Measurements from ENCODE around the gene ADARB2. TPM values are rescaled to one million over a fixed set of nuclear protein-coding genes. Genes with fewer than 3 reads are reported as not detected.
A peak's percentile ranks its signal among the peaks of the same experiment; 100 is the strongest.

Gene ADARB2
- total and polyA plus RNA-seq, 4 donors = 0.55 to 0.70 (median 0.59) TPM; not detected in 1

GRCh38 chr10:1364151-1364910 lies 373.0 kb downstream of the ADARB2 start:
- 87% methylated on average over 16 of the region's 16 CpGs for WGBS
- DNase-seq (ENCODE audit: low spot score) = peak; percentile 10
- H3K27ac ChIP-seq (ENCODE audit: low read depth in 1 of 2, low read length in 2 of 2) = no peak overlapping the region
- no peak for TF ChIP-seq RXRA (IDR thresholded peaks at IDR 0.05)
- H3K4me3 ChIP-seq (ENCODE audit: low read depth in 1 of 3, low read length in 3 of 3) = no peak overlapping the region
- H3K4me1 ChIP-seq (ENCODE audit: control insufficient read depth in 4 of 4, insufficient read depth in 4 of 4, low read length in 3 of 4) = no peaks in the 10 kb centered on the region
- peaks cover 0 to 3% (median 0%) of the 10 kb centered on the region in 4 donors for H3K27me3 ChIP-seq (ENCODE audit: control insufficient read depth in 4 of 4, insufficient read depth in 4 of 4, low read length in 3 of 4)
- no peaks in the 10 kb centered on the region for H3K36me3 ChIP-seq (ENCODE audit: control insufficient read depth in 4 of 4, insufficient read depth in 3 of 4, low read depth in 1 of 4, low read length in 3 of 4)
- no peak overlapping the region for H3K9ac ChIP-seq (ENCODE audit: low read depth in 1 of 2, low read length in 2 of 2)
- no peaks in the 10 kb centered on the region for H3K9me3 ChIP-seq (ENCODE audit: control insufficient read depth in 4 of 4, low read length in 3 of 4)

DNA sequence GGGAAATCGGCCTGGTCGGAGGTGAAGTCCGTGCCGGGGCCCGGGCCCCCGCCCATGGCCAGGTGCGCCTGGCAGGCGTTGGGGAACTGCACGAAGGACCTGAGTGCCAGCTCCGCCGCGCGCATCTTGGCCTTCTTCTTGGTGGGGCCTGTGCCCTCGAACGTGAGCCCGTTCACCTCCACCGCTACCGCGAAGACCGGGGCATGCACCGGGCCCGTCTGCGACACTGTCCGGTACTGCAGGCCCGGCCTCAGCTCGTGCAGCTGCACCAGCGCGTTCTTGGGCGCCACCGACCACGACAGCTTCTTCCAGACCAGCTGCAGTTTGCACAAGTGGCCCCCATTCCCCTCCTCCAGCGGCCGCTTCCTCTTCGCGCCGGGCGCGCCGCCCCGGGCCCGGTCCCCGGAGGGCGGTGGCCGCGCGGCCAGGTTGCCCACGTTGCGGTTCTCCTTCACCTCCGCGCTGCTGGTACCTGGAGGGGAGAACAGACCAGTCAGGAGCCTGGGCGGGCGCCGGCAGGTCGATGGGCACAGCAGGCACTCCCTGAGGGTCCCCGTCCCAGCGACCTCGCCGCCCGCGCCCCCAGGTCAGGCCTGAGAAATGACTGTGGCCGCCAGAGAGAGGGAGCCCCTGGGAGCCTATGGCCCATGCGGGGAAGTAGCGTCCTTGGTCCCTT lies 373.7 kb downstream of the ADARB2 start:
- Histone ChIP-seq H3K27ac (ENCODE audit: low read depth in 1 of 2, low read length in 2 of 2) (no peak overlapping the region), H3K4me3 (ENCODE audit: low read depth in 1 of 3, low read length in 3 of 3) (no peak overlapping the region), H3K27me3 (ENCODE audit: control insufficient read depth in 4 of 4, insufficient read depth in 4 of 4, low read length in 3 of 4) (peaks cover 0 to 3% (median 0%) of the 10 kb centered on the region in 4 donors), H3K9ac (ENCODE audit: low read depth in 1 of 2, low read length in 2 of 2) (no peak overlapping the region), H3K9me3 (ENCODE audit: control insufficient read depth in 4 of 4, low read length in 3 of 4) (no peaks in the 10 kb centered on the region), H3K36me3 (ENCODE audit: control insufficient read depth in 4 of 4, insufficient read depth in 3 of 4, low read depth in 1 of 4, low read length in 3 of 4) (no peaks in the 10 kb centered on the region), H3K4me1 (ENCODE audit: control insufficient read depth in 4 of 4, insufficient read depth in 4 of 4, low read length in 3 of 4) (no peaks in the 10 kb centered on the region)
- TF ChIP-seq TAF1 (conservative IDR thresholded peaks at IDR 0.05) (no peak), CTCF (IDR thresholded peaks at IDR 0.05; ENCODE audit: low read depth, low read length, missing input control) (no peak), REST (IDR thresholded peaks at IDR 0.05) (no peak), EGR1 (IDR thresholded peaks at IDR 0.05; ENCODE audit: low read depth in 2 of 2) (no peak), RXRA (IDR thresholded peaks at IDR 0.05) (no peak), MAX (IDR thresholded peaks at IDR 0.05) (no peak), ATF3 (IDR thresholded peaks at IDR 0.05) (no peak), RAD21 (IDR thresholded peaks at IDR 0.05) (no peak), HNF4G (IDR thresholded peaks at IDR 0.05) (no peak)
- TF ChIP-seq, protein P1, sequence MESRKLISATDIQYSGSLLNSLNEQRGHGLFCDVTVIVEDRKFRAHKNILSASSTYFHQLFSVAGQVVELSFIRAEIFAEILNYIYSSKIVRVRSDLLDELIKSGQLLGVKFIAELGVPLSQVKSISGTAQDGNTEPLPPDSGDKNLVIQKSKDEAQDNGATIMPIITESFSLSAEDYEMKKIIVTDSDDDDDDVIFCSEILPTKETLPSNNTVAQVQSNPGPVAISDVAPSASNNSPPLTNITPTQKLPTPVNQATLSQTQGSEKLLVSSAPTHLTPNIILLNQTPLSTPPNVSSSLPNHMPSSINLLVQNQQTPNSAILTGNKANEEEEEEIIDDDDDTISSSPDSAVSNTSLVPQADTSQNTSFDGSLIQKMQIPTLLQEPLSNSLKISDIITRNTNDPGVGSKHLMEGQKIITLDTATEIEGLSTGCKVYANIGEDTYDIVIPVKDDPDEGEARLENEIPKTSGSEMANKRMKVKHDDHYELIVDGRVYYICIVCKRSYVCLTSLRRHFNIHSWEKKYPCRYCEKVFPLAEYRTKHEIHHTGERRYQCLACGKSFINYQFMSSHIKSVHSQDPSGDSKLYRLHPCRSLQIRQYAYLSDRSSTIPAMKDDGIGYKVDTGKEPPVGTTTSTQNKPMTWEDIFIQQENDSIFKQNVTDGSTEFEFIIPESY (IDR thresholded peaks at IDR 0.05) = no peak
- 59% methylated on average over 63 of the region's 63 CpGs for WGBS
- DNase-seq (ENCODE audit: low spot score) = peak; percentile 20
